Endometrial microvascular endothelial cells (primary cell): ENCODE data around the gene FFAR3. TPM values are rescaled to one million over a fixed set of nuclear protein-coding genes. Genes with fewer than 3 reads are reported as not detected.
"Not testable (repeated sequence)": the region's sequence is repeated elsewhere in the genome, so short reads cannot be mapped to it uniquely, and the experiment has no call there.

Experiments
- in situ Hi-C: cut with HindIII; loops from 2 replicates; pipeline ENCODE4 v1.10.0; 2017; ENCODE audit warnings: low sequenced_read_pairs, low pct_unique_long_range_greater_than_20kb; ENCODE audit errors: inconsistent ontology term
- total RNA-seq: library from RNA; depleted of rRNA; stranded (reverse); fragments of >200 nt; gene quantifications from one replicate; pipeline ENCODE4 v1.2.3, GENCODE V29; 2015; ENCODE audit errors: inconsistent ontology term

FFAR3 gene
- total RNA-seq, 1 donor from 2014 or later, result not detected

DNA sequence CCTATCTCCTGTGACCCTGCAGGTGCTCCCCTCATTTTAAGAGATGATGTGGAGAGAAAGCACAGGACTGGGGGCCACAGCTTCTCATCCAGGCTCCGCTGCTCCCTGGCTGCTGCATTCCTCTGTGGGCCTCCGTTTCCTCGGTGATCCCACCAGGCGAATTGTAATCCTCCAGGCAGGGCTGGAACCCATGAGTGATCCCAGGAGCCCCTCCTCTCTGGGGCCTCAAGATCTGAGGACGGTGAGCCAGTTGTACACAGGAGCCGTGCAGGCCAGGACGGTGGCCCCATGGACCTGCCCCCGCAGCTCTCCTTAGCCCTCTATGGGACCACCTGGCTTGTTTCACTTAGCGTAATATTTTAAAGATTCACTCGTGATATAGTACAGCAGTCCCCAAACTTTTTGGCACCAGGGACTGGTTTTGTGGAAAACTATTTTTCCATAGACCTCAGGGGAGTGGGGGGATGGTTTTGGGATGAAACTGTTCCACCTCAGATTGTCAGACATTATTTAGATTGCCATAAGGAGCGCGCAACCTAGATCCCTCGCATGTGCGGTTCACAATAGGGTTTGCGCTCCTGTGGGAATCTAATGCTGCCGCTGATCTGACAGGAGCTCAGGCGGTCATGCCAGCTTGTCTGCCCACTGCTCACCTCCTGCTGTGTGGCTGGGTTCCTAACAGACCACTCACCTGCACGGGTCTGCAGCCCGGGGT lies 5.6 kb downstream of the FFAR3 start:
- in situ Hi-C loops, result no loop called here

DNA sequence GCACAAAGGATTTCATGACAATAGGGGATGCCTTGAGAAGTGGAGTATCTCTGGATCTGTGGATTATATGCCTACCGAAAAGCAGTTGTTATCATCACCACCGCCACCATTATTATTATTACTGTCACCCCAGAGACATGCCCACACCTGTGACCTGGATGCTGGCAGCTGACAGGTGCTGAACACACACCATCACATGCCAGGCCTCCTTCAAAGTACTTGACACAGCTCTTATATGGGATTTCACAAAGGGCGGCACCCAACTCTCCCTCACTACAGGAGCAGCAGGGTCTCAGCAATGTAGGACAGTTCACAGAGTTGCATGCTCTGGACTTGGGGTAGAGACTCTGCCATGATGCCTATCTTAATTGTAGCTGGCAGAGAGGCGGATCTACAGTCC lies 7.0 kb downstream of the FFAR3 start:
- in situ Hi-C loops, result no loop called here

- in situ Hi-C loops, result no loop called here
These were observed 10.1 kb downstream of the FFAR3 start for GRCh38 chr19:35368378-35368777.

GRCh38 chr19:35369522-35369921 lies 11.3 kb downstream of the FFAR3 start:
- in situ Hi-C loops, result no loop called here

DNA sequence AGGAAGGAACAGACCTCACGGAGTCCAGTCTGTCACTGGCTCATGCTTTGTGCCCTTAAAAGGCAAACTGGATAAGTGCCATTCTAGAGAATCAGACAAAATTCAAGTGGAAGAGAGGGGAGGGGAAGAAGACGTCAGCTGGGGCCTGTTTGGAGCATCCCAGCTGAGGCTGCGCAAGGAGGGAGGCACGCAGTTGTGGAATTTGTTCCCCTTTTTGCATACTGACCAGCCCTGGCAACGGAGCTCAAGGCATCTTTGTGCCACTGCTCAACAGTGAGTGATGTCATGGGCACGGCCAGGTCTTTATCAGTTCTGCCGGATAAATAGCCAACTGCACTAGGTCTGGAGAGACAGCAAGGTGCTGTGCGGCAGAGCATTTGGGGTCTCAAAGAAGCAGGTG lies 12.5 kb downstream of the FFAR3 start, which contains the start of gene GPR42:
Gene GPR42, plus strand, starts transcription at position 347 of the 400 bp plus-strand sequence. CDS start 292 bp downstream, outside the sequence.
- in situ Hi-C loops, result no loop called here

GRCh38 chr19:35373492-35373891 lies 15.2 kb downstream of the FFAR3 start:
- in situ Hi-C loops, result no loop called here

- in situ Hi-C loops, result not testable (repeated sequence)
These were observed 15.8 kb downstream of the FFAR3 start for GRCh38 chr19:35374031-35374430.

- in situ Hi-C loops, result no loop called here
These were observed 17.4 kb downstream of the FFAR3 start for GRCh38 chr19:35375505-35376307.

- in situ Hi-C loops, result no loop called here
These were observed 19.4 kb downstream of the FFAR3 start for GRCh38 chr19:35377656-35378055.

DNA sequence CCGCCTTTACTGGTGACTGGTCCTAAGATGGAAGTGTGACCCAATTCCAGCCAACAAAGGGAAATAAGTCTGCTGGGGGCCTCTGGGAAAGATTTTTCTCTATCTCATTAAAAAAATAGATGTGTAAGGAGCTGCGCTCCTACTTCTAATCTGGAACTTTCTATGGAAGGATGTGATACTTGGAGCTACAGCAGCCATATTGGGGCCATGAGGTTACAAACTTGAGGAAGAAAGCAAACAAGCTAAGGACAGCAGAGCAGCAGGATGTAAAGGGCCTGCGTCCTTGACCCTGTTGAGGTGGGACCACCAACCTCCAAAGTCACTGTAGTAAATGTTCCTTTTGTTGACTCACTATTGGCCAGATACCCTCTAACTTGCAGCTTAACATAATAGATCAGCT lies 20.1 kb downstream of the FFAR3 start:
- in situ Hi-C loops, result no loop called here

DNA sequence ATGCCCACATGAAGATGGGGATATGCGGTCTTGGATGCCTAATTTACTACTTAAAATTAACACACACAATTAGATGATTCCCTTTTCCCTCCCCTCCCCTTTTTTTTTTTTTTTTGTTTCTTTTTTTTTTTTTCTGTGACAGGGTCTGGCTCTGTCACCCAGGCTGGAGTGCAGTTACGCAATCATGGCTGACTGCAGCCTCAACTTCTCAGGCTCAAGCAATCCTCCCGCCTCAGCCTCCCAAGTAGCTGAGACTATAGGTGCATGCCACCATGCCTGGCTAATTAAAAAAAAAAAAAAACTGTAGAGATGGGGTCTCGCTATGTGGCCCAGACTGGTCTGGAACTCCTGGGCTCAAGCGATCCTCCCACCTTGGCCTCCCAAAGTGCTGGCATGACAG lies 21.3 kb downstream of the FFAR3 start:
- in situ Hi-C loops, result not testable (repeated sequence)

DNA sequence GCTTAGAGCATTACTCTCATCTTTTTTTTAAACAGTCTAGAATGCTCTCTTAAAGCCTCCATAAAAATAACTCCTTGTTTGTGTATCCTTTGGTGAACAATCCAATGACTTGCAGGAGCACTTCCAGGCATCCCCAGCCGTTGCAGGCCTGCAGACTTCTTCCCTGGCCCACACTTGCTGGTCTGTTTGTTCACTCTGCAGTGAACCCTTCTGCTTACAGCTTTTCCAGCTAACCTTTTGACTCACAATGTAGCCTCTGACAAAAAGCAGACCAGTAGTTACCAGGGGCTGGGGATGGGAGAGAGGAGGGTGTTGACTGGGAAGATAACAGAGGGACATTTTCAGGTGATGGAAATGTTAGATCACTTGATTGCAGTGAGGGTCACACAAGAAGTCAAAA lies 21.7 kb downstream of the FFAR3 start:
- in situ Hi-C loops, result no loop called here

DNA sequence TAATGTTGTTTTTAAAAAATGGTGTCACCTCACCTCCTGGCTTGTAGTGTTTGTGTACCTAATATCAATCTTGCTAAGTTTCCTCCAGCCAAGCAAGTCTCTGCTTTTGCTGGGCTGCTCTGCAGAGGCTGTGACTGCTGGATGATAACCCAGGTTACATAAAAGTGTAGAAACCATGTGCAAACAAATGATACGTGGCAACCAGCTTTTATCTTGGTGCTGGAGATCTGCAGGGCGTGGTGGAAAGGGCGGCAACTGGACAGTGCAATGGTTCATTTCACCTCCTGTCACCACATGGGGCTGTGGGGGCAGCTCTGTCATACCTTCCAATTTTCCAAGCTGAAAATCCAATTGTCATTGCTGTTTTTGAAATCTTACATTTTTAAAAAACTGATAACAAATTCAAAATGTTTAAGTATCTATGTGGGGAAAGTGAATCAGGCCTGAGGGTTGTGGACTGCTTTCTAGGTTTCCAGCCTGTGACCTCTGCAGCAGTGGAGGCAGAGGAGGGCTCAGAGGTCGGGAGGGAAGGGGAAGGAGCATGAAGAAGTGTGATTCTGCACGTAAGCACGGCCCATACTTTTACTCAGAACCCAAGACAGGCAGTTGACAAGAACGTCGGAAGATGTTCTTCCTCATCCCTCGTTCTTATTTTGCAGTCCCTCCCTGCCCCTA lies 22.3 kb downstream of the FFAR3 start:
- in situ Hi-C loops, result no loop called here

- in situ Hi-C loops, result no loop called here
These were observed 23.1 kb downstream of the FFAR3 start for GRCh38 chr19:35381318-35381717.

GRCh38 chr19:35381926-35382325 lies 23.7 kb downstream of the FFAR3 start:
- in situ Hi-C loops, result no loop called here

- in situ Hi-C loops, result no loop called here
These were observed 25.3 kb downstream of the FFAR3 start for GRCh38 chr19:35383536-35383935.

DNA sequence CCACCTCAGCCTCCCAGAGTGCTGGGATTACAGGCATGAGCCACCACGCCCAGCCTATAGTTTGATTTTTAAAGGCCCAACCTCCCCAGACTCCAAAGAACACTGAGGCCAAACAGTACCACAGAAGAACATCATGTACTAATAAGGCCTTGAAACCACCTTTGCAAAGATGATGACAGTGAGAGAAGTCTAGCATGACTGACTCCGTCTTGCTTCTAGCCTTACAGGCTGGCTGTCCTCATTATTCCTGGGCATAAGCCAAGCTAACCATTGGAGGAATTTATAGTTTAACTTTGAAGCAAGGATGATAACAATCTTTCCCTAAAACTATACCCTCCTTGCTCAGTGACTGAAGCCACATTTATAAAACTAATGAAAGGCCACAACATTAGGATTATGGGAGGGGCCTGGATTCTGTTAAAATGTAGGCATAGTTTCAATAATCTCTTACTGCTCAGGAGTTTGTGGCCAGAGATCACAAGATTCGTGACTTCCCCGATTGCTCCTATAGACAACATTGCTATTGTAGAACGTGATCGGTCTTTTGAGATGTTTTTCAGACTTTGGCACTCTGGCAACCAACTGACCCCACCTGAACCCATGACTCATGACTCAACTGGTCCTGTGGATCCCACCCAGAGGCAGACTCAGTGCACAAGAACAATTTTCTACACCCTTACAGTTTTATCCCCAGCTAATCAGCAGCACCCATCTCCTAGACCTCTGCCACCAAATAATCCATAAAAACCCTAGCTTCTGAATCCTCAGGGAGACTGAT lies 30.2 kb downstream of the FFAR3 start:
- in situ Hi-C loops, result no loop called here

DNA sequence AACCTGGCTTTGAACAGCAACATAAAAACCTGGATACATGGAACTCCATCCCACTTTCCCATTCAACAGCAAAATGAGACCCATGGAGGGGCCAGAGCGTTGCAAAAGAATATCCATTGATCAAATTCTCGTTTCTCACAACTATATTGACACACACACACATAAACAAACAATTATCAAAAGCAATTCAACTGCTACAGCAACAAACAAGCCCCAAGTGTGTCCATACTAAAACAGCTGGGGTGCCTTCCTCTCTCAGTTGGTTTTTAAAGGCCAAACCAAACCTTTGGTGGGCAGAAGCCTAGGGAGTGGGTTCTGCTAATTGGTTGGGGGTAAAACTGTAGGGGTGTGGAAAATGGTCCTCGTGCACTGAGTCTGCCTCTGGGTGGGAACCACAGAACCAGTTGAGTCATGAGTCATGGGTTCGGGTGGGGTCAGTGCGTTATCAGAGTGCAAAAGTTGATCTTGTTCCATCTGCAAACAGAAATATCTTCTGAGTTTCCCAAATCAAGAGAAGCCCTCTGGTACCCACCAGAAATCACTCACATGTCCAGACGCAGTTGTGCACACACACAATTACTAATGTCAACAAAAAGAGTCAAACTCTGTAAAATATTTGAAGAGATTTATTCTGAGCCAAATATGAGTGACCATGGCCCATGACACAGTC lies 31.1 kb downstream of the FFAR3 start:
- in situ Hi-C loops, result no loop called here
